ENCODE results near the gene ABCA1. TPM values are rescaled to one million over a fixed set of nuclear protein-coding genes. Genes with fewer than 3 reads are reported as not detected.
A peak's percentile ranks its signal among the peaks of the same experiment; 100 is the strongest.

The ABCA1 gene
- polyA plus RNA-seq, 3 donors = 2.0 to 5.1 (median 2.7) TPM

- DNase-seq = peak; percentile 76 to 92 (median 78)
- Histone ChIP-seq H3K4me1 (ENCODE audit: control insufficient read depth in 1 of 2, insufficient read depth in 2 of 2, low read length in 2 of 2) (peaks cover 58 to 78% of the 10 kb centered on the region in 2 donors), H3K9ac (ENCODE audit: insufficient read depth, low read length, poor library complexity, severe bottlenecking) (no peak overlapping the region), H3K36me3 (replicated peaks in 1 of 2; ENCODE audit: control insufficient read depth in 1 of 2, insufficient read depth in 2 of 2, low read length in 2 of 2) (no peaks in the 10 kb centered on the region), H3K4me2 (replicated peaks; ENCODE audit: extremely low read depth, low read length, poor library complexity, severe bottlenecking) (no peak overlapping the region), H3K27me3 (ENCODE audit: control insufficient read depth in 2 of 2, insufficient read depth in 2 of 2, low read length in 2 of 2) (no peaks in the 10 kb centered on the region), H3K9me3 (replicated peaks in 1 of 2; ENCODE audit: control insufficient read depth in 1 of 2, insufficient read depth in 1 of 2, low read length in 2 of 2) (no peaks in the 10 kb centered on the region), H3K4me3 (replicated peaks in 1 of 3; ENCODE audit: low read depth in 2 of 3, low read length in 3 of 3) (no peak overlapping the region), H2AFZ (ENCODE audit: insufficient read depth, low read depth, low read length, poor library complexity, severe bottlenecking) (no peak overlapping the region), H3K79me2 (ENCODE audit: insufficient read depth, low read length) (no peaks in the 10 kb centered on the region), H3K27ac (ENCODE audit: low read depth in 1 of 2, low read length in 2 of 2) (no peak overlapping the region), H4K20me1 (ENCODE audit: insufficient read depth, low read length) (no peaks in the 10 kb centered on the region)
- peak overlapping the region; percentile 15 to 83 (median 72) for H3K27ac Mint-ChIP-seq
- H3K4me1 Mint-ChIP-seq = peaks cover 79% of the 10 kb centered on the region
- H3K9me3 Mint-ChIP-seq = peaks cover 0 to 2% (median 0%) of the 10 kb centered on the region in 7 donors
- intact Hi-C loops (cut with micrococcal nuclease) = loop anchor here in 1 of 2 donors (10.0 kb wide), 1 partner anchor 279 kb away; no protein-coding TSS in a partner anchor
- H3K27me3 Mint-ChIP-seq (ENCODE audit: low read depth in 3 of 3) = no peaks in the 10 kb centered on the region
- peaks cover 41 to 54% of the 10 kb centered on the region in 2 donors for H3K36me3 Mint-ChIP-seq
- TF ChIP-seq CTCF (IDR thresholded peaks at IDR 0.05) = no peak
- no CpG with 5 or more reads among the region's 1 CpG for WGBS (ENCODE audit: insufficient coverage)
- no peak overlapping the region for H3K4me3 Mint-ChIP-seq
Measured at GRCh38 chr9:104866191-104866590, 61.8 kb downstream of the ABCA1 start.

DNA sequence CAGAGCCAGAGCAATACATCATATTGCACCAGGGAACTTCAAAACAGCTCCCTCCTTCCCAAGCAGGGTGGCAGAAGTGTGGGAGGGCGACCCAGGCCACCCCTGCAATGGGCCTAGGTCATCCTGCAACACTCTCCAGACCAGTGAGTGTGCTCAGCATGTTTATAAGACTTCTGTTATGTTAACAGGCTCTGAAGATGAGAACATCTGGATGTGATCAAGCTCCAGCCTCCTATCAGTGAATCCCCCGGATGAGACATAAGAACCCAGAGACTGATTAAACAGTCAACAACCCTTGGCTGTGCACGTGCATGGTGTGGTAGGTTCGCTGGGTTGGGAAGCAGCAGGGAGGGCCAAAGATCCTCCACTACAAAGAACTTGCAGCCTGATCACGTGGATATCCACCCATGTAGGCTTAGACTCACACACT, 63.3 kb downstream of the ABCA1 start:
- 100% methylated on average over 2 of the region's 5 CpGs for WGBS (ENCODE audit: insufficient coverage)

More for the DNA sequence above, 63.3 kb downstream of the ABCA1 start:
- H3K27me3 Mint-ChIP-seq (ENCODE audit: low read depth in 3 of 3) = no peaks in the 10 kb centered on the region
- Histone ChIP-seq H3K4me2 (replicated peaks; ENCODE audit: extremely low read depth, low read length, poor library complexity, severe bottlenecking) (no peak overlapping the region), H3K27ac (ENCODE audit: low read depth in 1 of 2, low read length in 2 of 2) (no peak overlapping the region), H3K36me3 (replicated peaks in 1 of 2; ENCODE audit: control insufficient read depth in 1 of 2, insufficient read depth in 2 of 2, low read length in 2 of 2) (no peaks in the 10 kb centered on the region), H2AFZ (ENCODE audit: insufficient read depth, low read depth, low read length, poor library complexity, severe bottlenecking) (no peak overlapping the region), H4K20me1 (ENCODE audit: insufficient read depth, low read length) (no peaks in the 10 kb centered on the region), H3K79me2 (ENCODE audit: insufficient read depth, low read length) (no peaks in the 10 kb centered on the region), H3K4me1 (ENCODE audit: control insufficient read depth in 1 of 2, insufficient read depth in 2 of 2, low read length in 2 of 2) (peaks cover 62 to 82% of the 10 kb centered on the region in 2 donors), H3K9me3 (replicated peaks in 1 of 2; ENCODE audit: control insufficient read depth in 1 of 2, insufficient read depth in 1 of 2, low read length in 2 of 2) (no peaks in the 10 kb centered on the region), H3K27me3 (ENCODE audit: control insufficient read depth in 2 of 2, insufficient read depth in 2 of 2, low read length in 2 of 2) (no peaks in the 10 kb centered on the region), H3K4me3 (replicated peaks in 1 of 3; ENCODE audit: low read depth in 2 of 3, low read length in 3 of 3) (no peak overlapping the region), H3K9ac (ENCODE audit: insufficient read depth, low read length, poor library complexity, severe bottlenecking) (no peak overlapping the region)
- H3K4me3 Mint-ChIP-seq = no peak overlapping the region
- H3K4me1 Mint-ChIP-seq = peaks cover 79% of the 10 kb centered on the region
- TF ChIP-seq CTCF (IDR thresholded peaks at IDR 0.05) = no peak
- H3K36me3 Mint-ChIP-seq = peaks cover 38 to 41% of the 10 kb centered on the region in 2 donors
- H3K27ac Mint-ChIP-seq = peak overlapping the region in 3 of 7 donors; percentile 25 to 65 (median 51)
- intact Hi-C loops (cut with micrococcal nuclease) = loop anchor here (5.0 to 10.0 kb wide), 6 partner anchors 48 to 280 kb away; partner anchors contain the start of gene ABCA1 (in 2 of the 2)
- no peak for DNase-seq
- H3K9me3 Mint-ChIP-seq = peaks cover 0 to 2% (median 0%) of the 10 kb centered on the region in 7 donors

Data from CD14-positive monocyte (primary cell).